GM12874 (cell line): Measurements from ENCODE around the gene PRPF4.

ENCODE experiments used
- CTCF ChIP-seq: IDR thresholded peaks from 2 replicates; pipeline ENCODE4 v1.5.1; 2011; ENCODE audit warnings: low read depth, mild to moderate bottlenecking, control low read depth, low read length, moderate library complexity; ENCODE audit not compliant: insufficient read depth

PRPF4 gene

GRCh38 chr9:113298311-113298710, 22.9 kb downstream of the PRPF4 start:
- TF ChIP-seq CTCF, result no peak

GRCh38 chr9:113298924-113299770, 23.7 kb downstream of the PRPF4 start:
- no peak for TF ChIP-seq CTCF

- no peak for TF ChIP-seq CTCF
These were observed 24.4 kb downstream of the PRPF4 start for GRCh38 chr9:113299800-113300292.

- no peak for TF ChIP-seq CTCF
These were observed 26.1 kb downstream of the PRPF4 start for GRCh38 chr9:113301548-113301947.

GRCh38 chr9:113302792-113303418, 27.4 kb downstream of the PRPF4 start, which contains the start of gene RNF183:
Gene RNF183 (minus strand): TSS chr9:113303376. CDS start chr9:113298184, 5,192 bp downstream.
- TF ChIP-seq CTCF, result no peak

GRCh38 chr9:113306566-113306965, 31.1 kb downstream of the PRPF4 start:
- no peak for TF ChIP-seq CTCF

GRCh38 chr9:113307396-113307975, 32.0 kb downstream of the PRPF4 start:
- TF ChIP-seq CTCF, result no peak
